Peyer's patch (tissue), 4 donors: Measurements from ENCODE around the gene ZNF503. TPM values are rescaled to one million over a fixed set of nuclear protein-coding genes. Genes with fewer than 3 reads are reported as not detected.

Experiments used
- DNase-seq, 3 donors: peaks; one replicate each; pipeline ENCODE4 v3.0.0-alpha.2; 2017 to 2019
- H3K27ac ChIP-seq, 4 donors: fragments of 200-600 bp; sonication (generic); one replicate each; pipeline ENCODE4 v1.5.1; 2016 to 2019
- H3K27me3 ChIP-seq, 2 donors: fragments of 200-600 bp; sonication (generic); one replicate each; pipeline ENCODE4 v1.5.1; 2019
- H3K36me3 ChIP-seq, 3 donors: fragments of 200-600 bp; sonication (generic); one replicate each; pipeline ENCODE4 v1.5.1; 2016 to 2019
- H3K4me1 ChIP-seq, 4 donors: fragments of 200-600 bp; sonication (generic); one replicate each; pipeline ENCODE4 v1.5.1; 2016 to 2019
- H3K4me3 ChIP-seq, 4 donors: fragments of 200-600 bp; sonication (generic); 1 replicate in 3 of 4; 2 replicates in 1 of 4; pipeline ENCODE4 v1.5.1; 2016 to 2019; ENCODE audit warnings: mild to moderate bottlenecking in 1 of 4
- H3K9me3 ChIP-seq, 4 donors: fragments of 200-600 bp; sonication (generic); one replicate each; pipeline ENCODE4 v1.5.1; 2016 to 2019; ENCODE audit warnings: mild to moderate bottlenecking in 1 of 4
- CTCF ChIP-seq, 6 experiments: fragments of 450-650 bp in 4 of 6; fragments of 200-600 bp in 2 of 6; sonication (generic) in 1 of 6; IDR thresholded peaks; one replicate each; pipeline ENCODE4 v1.5.1; 2017 to 2019; ENCODE audit warnings: antibody characterized with exemption in 6 of 6, mild to moderate bottlenecking in 3 of 6, moderate library complexity in 1 of 6
- POLR2A ChIP-seq, 2 donors: fragments of 450-650 bp; IDR thresholded peaks; one replicate each; pipeline ENCODE4 v1.5.1; 2017; ENCODE audit warnings: antibody characterized with exemption in 2 of 2, mild to moderate bottlenecking in 2 of 2, moderate library complexity in 2 of 2
- total RNA-seq, 4 donors: library from RNA; depleted of rRNA; stranded (reverse); fragments of >200 nt; gene quantifications; one replicate each; pipeline ENCODE4 v1.1.0, GENCODE V29; 2016

Gene ZNF503
- total RNA-seq, 4 donors from 2014 or later, result 5.2 to 9.1 (median 6.4) TPM

- Histone ChIP-seq H3K4me1 (peaks cover 0 to 23% (median 12%) of the 10 kb centered on the region in 4 donors), H3K36me3 (no peaks in the 10 kb centered on the region), H3K4me3 (peak overlapping the region in 3 of 4 donors; percentile 67 to 86 (median 79)), H3K27ac (peak overlapping the region in 2 of 4 donors; percentile 44 to 98), H3K9me3 (no peaks in the 10 kb centered on the region), H3K27me3 (no peaks in the 10 kb centered on the region)
- DNase-seq, result peak in 2 of 3 donors; percentile 51 to 55
- TF ChIP-seq CTCF (IDR thresholded peaks at IDR 0.05) (no peak), POLR2A (IDR thresholded peaks at IDR 0.05) (no peak)
These were observed 3.4 kb upstream of the ZNF503 start for GRCh38 chr10:75404815-75405597.

GRCh38 chr10:75403939-75404814, 2.6 kb upstream of the ZNF503 start:
- Histone ChIP-seq H3K9me3 (no peaks in the 10 kb centered on the region), H3K4me1 (peaks cover 0 to 29% (median 9%) of the 10 kb centered on the region in 4 donors), H3K27ac (peak overlapping the region in 3 of 4 donors; percentile 84 to 98 (median 96)), H3K4me3 (peak overlapping the region; percentile 58 to 86 (median 73)), H3K36me3 (peaks cover 0 to 4% (median 0%) of the 10 kb centered on the region in 3 donors), H3K27me3 (no peaks in the 10 kb centered on the region)
- DNase-seq, result peak in 2 of 3 donors; percentile 57 to 63
- TF ChIP-seq CTCF (IDR thresholded peaks at IDR 0.05) (no peak), POLR2A (IDR thresholded peaks at IDR 0.05) (no peak)

GRCh38 chr10:75403144-75403938, 1.8 kb upstream of the ZNF503 start:
- H3K4me1 ChIP-seq, result peaks cover 0 to 32% (median 7%) of the 10 kb centered on the region in 4 donors
- TF ChIP-seq CTCF (IDR thresholded peaks at IDR 0.05) (no peak), POLR2A (IDR thresholded peaks at IDR 0.05) (no peak)
- H3K36me3 ChIP-seq, result peaks cover 0 to 11% (median 0%) of the 10 kb centered on the region in 3 donors

GRCh38 chr10:75402486-75403143, 1.1 kb upstream of the ZNF503 start:
- peaks cover 0 to 32% (median 5%) of the 10 kb centered on the region in 4 donors for H3K4me1 ChIP-seq
- TF ChIP-seq CTCF (IDR thresholded peaks at IDR 0.05) (no peak), POLR2A (IDR thresholded peaks at IDR 0.05) (no peak)
- H3K9me3 ChIP-seq, result no peaks in the 10 kb centered on the region

More at GRCh38 chr10:75403144-75403938, 1.8 kb upstream of the ZNF503 start:
- H3K27ac ChIP-seq, result peak overlapping the region; percentile 84 to 98 (median 93)
- H3K4me3 ChIP-seq, result peak overlapping the region; percentile 58 to 86 (median 73)
- no peaks in the 10 kb centered on the region for H3K9me3 ChIP-seq
- peak in 2 of 3 donors; percentile 50 to 64 for DNase-seq
- no peaks in the 10 kb centered on the region for H3K27me3 ChIP-seq

More at GRCh38 chr10:75402486-75403143, 1.1 kb upstream of the ZNF503 start:
- peak overlapping the region; percentile 84 to 98 (median 93) for H3K27ac ChIP-seq
- H3K4me3 ChIP-seq, result peak overlapping the region; percentile 58 to 86 (median 73)
- no peaks in the 10 kb centered on the region for H3K27me3 ChIP-seq
- H3K36me3 ChIP-seq, result peaks cover 0 to 11% (median 0%) of the 10 kb centered on the region in 3 donors
- peak in 2 of 3 donors; percentile 49 to 63 for DNase-seq
